SKM-1 (cell line): Measurements from ENCODE around the gene CCDC40.
"Not testable (repeated sequence)": the region's sequence is repeated elsewhere in the genome, so short reads cannot be mapped to it uniquely, and the experiment has no call there.

Experiments used
- DNase-seq: peaks from one replicate; lab custom pipeline; 2025; ENCODE audit not compliant: unreplicated experiment; lab: John Stamatoyannopoulos, UW

The CCDC40 gene

DNA sequence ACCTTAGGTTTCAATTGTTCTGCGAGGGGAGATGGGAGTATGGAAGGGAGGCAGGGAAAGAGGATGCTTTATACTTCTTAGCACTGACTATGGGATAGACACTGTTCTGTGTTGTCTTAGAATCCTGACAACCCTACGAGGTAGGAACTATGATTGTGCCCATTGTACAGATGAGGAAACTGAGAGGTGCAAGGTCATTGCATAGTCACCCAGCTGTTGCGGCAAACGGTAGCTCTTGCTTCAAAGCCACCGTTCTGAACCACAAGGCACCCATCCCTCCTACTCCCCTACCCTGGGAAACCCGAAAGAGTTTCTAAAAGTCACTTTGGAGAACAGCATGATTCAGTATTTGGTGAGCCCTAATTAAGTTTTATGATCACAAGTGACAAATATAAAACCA is 7.5 kb downstream of the CCDC40 start:
- DNase-seq: no peak

DNA sequence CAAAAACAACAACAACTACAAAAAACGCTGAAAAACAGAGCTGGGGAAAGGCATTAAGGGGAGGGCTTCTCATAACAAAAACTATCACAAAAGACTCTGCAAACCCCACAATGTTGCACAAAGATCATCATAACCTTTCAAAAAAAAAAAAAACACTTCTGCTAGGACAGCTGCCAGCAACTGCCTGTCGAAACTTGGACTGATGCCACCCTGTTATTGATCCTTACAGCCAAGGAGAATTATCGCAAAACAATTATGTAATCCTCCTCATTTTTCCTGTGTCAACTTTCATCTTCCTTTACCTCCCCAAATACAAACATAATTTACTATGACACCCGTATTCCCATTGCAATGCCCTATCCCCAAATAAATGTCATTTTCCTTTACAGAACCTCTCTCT is 9.3 kb downstream of the CCDC40 start:
- DNase-seq: no peak

DNA sequence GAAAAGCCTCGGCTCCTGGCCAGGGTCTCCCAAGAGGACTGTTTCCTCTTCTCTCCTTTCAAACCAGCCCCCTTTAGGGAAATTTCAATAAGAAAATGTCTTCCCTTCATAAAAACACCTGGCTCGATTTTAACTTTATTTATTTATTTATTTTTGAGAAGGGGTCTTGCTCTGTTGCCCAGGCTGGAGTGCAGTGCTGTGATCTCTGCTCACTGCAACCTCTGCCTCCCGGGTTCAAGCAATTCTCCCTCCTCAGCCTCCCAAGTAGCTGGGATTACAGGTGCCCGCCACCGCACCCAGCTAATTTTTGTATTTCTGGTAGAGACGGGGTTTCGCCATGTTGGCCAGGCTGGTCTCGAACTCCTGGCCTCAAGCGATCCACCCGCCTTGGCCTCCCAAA is 10.3 kb downstream of the CCDC40 start:
- not testable (repeated sequence) for DNase-seq

DNA sequence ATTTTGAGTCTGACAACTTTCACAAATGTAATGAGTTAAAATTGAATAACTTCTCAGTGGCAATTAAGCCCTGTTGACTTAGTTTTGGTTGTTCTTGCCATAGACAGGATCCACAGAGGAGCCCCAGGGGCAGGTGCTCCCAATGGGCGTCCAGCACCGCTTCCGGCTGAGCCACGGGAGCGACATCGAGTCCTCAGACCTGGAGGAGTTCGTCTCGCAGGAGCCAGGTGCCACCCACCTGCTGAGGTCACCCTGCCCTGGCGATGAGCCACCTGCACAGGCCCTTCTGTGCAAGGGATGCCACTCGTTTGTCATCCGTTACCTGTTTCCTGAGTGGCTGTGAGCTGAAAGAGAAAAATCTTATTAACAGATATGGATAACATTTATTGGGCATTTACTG is 10.7 kb downstream of the CCDC40 start:
- no peak for DNase-seq

DNA sequence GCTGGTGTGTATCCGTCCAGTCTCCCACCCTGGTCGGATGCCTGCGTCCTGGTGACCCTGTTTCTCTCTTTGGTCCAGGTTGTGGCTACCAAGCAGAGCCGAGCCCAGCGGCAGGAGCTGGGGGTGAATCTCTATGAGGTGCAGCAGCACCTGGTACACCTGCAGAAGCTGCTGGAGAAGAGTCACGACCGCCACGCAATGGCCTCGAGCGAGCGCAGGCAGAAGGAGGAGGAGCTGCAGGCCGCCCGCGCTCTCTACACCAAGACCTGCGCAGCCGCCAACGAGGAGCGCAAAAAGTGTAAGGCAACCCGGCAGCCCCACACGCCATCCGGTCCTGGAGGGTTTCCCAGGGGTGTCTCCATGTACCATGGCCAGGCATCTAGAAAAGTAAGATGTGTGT is 13.5 kb downstream of the CCDC40 start:
- no peak for DNase-seq

DNA sequence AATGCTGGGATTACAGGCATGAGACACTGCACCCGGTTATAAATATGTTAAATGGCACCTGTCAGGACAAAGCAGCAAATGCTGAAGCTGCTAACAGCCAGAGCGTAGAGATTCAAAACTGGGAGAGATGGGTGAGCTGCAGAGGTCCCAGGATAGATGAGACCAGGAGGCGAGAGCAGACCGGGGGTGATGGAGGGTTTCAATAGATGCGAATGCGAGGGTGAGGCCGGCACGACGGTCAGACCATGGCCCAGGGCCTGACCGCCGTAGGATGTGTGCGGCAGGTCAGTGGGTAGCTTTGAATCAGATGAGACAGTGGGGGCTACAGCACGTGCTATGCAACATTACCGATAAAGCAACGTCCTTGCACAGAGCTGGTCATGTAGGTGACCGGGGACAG is 14.3 kb downstream of the CCDC40 start:
- no peak for DNase-seq

DNA sequence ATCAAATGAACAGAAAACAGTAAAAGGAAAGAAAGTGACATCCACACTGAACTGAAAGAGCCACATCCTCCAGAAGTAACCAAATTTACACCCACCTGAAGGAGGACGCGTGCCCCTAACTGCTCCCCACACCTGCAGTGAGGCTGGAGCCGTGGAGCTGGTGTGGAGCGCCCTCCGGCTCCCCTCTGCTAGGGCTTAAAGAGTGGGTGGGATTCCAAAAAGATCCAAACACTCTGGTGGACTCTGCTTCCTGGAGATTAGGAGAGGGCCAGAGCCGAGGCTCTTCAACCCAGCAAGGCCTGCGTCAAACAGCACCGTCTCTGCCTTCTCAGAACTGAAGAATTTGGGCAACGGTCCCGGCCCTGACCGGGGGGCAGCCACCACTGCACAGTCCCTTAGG is 15.2 kb downstream of the CCDC40 start:
- no peak for DNase-seq

DNA sequence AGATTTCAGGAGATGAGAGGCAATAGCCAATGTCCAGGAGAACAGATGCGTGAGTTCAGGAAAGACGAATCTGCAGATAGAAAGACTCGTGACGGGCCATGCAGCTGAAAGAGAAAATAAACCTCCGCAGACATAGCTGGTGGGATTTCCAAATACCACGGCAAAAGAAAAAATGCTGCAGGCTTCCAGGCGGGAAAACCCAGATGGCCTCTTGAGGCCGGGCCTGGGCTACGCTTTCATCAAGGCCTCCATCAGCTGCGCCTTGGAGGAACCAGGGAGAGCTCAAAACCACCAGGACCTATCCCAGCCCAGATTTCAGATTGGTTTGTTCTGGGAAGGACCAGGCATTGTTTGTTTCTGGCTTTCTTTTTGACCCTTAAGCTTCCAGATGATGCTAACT is 16.7 kb downstream of the CCDC40 start:
- no peak for DNase-seq

DNA sequence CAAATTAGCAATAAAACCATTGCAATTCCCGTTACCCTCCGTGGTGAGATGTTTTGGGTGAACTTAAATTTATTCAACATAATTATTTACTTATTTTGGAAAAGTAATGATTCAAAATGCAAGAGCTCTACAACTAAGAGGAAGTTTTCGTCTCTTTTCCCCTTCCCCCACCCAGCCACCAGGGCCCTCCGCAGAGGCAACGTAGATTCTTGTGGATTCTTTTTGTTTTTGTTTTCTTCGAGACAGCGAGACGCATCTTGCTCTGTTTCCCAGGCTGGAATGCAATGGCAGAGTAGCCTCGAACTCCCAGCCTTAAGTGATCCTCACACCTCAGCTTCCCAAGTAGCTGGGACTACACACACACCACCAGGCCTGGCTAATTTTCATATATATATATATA is 19.2 kb downstream of the CCDC40 start:
- no peak for DNase-seq

DNA sequence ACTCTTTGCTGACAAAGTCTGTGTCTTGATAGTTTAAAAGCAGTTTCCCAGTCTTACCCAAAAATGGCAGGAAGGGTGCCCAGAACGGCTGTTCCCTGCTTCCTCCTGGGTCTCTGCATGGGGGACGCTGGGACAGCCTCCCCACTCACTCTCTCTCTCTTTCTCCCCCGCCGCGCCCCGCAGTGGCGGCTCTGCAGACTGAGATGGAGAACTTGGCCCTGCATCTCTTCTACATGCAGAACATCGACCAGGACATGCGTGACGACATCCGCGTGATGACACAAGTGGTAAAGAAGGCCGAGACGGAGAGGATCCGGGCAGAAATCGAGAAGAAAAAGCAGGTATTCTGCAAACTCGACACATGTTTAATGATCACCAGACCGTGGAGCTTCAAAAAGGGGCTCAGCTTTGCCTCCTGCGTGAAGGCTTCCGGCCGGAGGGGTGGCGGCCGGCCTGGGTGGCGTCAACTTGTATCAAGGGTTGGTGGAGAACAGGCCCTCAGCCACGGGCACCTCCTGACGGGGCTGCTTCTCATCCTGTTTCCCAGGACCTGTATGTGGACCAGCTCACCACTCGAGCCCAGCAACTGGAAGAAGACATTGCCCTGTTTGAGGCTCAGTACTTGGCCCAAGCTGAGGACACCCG is 22.0 kb downstream of the CCDC40 start:
- no peak for DNase-seq

DNA sequence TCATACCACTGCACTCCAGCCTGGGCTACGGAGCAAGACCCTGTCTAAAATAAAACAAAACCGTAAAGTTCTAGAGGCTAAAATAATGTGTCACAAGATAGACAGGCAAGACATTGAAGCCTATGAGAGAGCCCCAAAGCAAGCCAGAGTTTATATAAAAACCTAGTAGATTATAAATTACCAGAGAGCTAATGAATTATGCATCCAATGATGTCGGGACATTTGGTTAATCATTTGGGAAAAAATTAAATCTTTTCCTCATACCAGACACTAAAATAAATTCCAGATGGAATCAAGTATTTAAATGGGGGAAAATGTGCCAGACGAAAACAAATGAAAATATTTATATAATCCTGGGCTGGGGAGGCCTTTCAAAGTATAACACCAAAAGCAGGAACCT is 24.2 kb downstream of the CCDC40 start:
- no peak for DNase-seq

DNA sequence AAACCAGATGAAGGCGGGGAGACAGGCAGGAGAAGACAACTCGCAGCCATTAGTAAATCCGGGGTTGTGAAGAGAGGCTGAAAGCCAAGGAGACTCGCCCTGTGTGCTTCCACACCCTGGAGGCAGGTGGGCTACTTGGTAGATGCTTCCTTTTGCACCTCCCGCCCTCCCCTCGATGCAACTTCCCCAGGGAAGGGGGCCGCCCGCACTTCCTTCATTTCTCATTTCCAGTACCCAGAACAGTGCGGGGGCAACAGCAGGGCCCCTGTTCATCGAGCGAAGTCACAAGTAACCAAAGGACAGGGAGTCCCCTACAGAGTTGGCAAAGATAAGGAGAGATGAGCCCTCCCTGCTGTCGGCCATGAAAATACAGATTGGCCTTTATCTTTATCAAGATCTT is 25.0 kb downstream of the CCDC40 start:
- DNase-seq: no peak

DNA sequence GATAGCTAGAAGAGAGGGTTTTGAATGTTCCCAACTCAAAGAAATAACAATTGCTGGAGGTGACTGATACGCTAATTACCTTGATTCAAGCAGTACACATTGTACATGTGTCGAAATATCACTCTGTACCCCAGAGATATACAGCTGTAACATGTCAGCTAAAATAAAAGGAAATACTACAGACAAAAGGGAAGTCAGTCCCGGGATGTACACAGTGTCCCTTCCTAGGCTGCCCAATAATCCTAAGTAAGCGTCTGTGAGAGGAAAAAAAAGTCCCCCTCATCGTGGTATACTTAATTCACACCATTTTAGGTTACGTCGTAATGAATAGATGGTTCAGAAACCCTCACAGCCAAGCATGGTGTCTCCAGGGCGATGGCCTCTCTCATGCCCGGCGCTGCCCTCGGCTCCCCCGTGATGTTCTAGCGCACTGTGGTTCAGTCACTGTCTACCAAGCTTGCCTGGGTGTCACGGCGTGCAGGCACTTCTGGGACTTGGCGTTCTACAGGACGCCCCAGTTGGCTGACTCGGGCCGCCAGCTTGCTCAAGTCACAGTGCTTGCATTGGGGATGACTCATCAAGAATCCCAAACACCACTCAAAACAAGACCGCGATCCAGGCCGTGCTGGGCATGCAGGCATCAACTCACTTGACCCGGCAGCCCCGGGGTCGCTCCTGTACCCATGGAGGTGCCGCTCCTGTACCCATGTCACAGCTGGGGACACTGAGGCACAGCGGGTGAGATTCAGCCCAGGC is 27.6 kb downstream of the CCDC40 start:
- no peak for DNase-seq

DNA sequence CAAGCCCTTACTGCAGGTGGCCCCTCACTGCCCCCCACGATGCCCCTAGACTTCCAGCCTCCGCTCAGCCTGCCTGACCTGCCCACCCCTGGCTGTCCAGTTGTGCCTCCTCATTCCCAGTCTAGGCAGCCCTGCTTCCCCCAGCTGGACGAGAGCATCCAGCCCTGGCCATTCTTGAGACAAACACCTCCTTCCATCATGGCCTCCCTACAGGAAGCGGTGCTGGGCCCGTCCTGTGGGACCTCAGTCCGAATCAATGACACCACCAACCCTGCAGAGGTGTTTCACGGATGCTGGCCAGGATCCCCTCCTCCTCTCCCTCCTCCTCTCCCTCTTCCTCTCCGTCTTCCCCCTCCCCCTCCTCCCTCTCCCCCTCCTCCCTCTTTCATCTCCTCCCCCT is 28.3 kb downstream of the CCDC40 start:
- no peak for DNase-seq

DNA sequence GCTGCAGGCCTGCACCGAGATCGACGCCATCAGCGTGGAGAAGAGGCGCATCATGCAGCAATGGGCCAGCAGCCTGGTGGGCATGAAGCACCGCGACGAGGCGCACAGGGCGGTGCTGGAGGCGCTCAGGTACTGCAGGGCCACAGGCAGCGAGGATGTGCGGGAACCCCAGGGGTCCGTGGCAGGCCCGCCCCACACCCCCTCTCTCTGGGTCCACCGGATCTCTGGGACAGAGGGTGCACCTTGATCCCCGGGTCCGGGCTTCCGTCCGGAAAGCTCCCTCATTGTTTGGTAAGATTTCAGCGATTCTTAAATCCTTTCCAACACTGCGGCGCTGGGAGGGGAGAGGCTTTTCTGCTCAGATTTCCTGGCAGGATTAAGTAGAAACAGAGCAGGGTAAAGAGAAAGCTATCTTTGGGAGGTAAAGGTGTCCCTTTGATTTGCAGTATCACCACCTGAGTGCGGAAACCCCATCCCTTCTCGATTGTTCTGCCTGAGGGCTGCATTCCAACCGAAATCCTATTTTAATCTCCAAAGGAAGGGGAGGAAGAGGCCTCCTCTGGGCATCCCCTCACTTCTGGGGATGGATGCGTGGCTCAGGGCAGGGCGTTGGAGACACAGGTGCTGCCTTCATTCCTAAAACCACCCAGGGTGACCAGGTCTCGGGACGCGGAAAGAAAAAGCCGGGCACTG is 29.2 kb downstream of the CCDC40 start:
- no peak for DNase-seq

DNA sequence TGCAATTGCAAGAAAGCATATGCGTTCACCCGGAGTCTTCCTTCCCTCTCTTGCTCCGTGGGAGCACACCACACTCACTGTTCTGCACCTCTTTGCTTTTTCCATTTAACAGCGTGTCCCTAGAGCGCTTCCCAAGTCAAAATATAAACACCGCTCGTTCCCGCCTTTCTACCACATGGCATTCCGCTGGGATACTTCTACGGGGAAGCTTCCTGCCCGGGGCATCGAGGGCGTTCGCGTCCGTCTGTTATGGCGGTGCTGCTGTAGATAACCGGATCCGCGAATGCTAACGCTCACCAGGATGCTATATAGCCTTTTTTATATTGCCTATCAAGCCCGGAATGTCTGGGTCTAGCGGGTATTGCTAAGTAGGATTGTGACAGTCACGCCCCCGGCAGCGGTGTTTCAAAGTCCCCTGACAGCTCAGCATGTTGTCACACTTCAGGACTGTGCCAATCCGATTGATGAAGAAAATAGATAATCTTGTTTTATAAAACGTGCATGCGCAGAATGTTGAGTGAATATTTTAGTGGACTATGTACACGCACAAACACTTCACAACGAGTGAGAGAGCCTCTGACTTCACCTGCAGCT is 31.0 kb downstream of the CCDC40 start:
- no peak for DNase-seq

DNA sequence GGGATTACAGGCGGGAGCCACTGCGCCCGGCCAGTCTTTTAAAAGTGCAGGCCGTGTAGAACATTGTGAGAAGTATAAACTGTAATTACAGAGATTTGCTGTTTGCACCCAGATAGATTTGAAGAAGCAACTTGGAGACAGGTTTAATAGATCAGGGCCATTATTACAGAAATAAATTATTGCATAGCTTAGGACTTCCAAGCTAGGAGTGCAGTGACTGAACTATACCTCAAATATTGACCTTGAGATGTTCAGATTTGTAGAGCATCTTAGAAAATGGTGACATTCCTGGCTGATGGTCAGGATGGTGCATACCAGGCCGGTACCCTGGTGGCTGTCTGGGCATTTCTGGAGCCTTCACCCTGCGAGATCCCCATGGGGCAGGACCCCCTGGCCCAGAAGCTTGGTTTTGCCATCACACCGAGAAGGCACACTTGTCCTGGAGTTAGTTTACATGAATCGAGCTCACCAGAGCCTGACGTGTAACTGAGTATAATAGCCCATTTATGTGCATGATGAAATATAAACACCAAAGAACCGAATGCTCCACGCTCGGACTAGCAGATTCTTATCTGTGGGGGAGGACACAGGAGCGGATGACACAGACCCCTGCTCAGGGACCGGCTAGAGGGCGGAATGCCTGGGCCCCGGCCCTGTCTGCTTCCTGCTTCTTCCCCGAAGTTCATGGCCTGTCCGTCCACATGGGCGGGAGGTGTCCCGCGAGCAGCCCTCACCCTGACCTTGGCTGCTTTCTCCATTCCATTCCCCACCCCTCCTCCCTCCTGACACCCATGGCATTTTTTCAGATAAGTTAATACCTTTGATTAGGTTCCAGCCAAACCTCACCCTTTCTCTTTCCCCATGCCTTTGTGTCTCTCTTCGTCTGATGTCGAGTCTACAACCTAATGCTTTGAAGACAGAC is 32.1 kb downstream of the CCDC40 start:
- DNase-seq: no peak

DNA sequence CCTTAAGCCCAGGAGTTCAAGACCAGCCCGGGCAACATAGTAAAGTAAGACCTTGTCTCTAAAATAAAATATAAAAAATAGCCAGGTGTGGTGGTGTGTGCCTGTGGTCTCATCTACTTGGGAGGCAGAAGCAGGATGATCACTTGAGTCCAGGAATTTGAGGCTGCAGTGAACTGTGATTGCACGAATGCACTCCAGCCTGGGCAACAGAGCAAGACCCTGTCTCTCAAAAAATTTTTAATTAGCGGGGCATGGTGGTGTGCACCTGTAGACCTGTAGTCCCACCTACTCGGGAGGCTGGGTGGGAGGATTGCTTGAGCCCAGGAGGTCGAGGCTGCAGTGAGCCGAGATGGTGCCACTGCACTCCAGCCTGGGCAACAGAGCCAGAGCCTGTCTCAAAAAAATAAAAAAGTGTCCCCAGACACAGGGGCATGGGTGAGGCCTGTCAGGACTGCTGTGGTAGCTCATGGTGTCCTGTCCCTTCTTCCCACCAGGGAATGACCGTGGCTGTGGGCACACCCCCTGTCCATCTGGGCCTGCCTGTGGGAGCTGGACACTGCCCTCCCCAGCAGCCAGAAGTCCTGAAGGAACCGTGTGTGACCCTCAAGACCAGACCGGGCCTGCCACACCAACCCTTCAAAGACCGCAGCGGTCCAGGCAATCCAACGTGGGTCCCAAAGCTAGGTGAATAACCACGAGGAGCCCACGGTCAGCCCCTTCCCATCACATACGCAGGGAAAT is 34.1 kb downstream of the CCDC40 start:
- no peak for DNase-seq

DNA sequence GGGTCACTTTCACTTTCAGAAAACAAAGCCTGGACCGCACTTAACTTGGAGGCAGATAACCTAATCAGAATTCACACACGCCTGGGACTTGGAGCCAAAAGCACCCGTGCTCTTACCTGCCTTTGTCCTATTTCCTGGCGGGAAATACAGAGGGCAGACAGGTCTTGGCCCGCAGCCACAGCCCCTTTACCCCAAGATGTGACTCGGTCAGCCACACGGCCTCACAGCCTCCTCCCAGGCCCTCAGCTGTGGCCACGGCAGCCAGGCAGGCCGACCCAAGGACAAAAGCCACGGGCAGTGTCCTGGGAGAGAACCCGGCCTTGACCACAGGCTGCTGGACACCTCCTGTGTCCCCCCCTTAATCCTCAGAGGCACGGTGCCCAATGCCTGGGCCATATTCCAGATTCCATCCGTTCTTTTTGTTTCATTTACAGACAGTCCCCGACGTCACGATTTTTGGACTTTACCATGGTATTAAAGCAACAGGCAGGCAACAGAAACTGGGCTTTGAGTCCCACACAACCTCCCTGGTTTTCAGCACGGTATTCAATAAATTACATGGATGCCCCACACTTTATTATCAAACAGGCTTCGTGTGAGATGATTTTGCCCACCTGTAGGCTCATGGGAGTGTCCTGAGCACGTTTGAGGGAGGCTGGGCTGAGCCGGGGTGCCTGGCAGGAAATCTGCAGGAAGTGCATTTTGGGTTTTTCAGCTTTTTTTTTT is 34.8 kb downstream of the CCDC40 start:
- DNase-seq: no peak

DNA sequence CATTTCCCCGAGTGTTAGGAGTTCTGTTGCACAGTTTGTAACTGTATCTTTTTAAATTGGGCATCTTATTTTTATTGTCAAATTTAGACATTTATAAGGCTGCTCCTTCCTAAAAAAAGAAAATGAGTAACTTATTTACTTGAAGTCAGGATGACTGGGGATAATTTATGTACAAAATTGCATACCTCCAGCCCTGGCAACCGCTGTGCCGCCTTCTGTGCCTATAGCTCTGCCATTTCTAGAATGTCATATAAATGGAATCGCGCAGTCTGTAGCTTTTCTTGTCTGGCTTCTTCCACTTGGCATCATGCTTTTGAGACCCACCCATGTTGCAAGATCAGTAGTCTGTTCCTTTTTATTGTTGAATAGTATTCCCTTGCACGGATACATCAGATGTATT is 36.0 kb downstream of the CCDC40 start:
- no peak for DNase-seq
